Activated CD8-positive, alpha-beta memory T cell treated with anti-CD3 and anti-CD28 coated beads for 36 hours (primary cell): ENCODE measurements around the gene FXYD3. TPM values are rescaled to one million over a fixed set of nuclear protein-coding genes. Genes with fewer than 3 reads are reported as not detected.

Experiments used
- CTCF ChIA-PET: fragments of 350-600 bp; sonication (Branson Sonifier 250); formaldehyde crosslinking; loops from one replicate; lab custom pipeline; 2021; ENCODE audit warnings: antibody characterized with exemption; lab: Charles Lee
- POLR2A ChIA-PET: fragments of 350-600 bp; sonication (Branson Sonifier 250); formaldehyde crosslinking; loops from one replicate; lab custom pipeline; 2021; ENCODE audit warnings: antibody characterized with exemption; lab: Charles Lee
- total RNA-seq, 2 experiments: library from RNA; stranded (reverse); gene quantifications; one replicate each; pipeline ENCODE4 v1.2.3, GENCODE V29; 2021

FXYD3 gene
- total RNA-seq, 2 experiments from 2014 or later, result not detected

DNA sequence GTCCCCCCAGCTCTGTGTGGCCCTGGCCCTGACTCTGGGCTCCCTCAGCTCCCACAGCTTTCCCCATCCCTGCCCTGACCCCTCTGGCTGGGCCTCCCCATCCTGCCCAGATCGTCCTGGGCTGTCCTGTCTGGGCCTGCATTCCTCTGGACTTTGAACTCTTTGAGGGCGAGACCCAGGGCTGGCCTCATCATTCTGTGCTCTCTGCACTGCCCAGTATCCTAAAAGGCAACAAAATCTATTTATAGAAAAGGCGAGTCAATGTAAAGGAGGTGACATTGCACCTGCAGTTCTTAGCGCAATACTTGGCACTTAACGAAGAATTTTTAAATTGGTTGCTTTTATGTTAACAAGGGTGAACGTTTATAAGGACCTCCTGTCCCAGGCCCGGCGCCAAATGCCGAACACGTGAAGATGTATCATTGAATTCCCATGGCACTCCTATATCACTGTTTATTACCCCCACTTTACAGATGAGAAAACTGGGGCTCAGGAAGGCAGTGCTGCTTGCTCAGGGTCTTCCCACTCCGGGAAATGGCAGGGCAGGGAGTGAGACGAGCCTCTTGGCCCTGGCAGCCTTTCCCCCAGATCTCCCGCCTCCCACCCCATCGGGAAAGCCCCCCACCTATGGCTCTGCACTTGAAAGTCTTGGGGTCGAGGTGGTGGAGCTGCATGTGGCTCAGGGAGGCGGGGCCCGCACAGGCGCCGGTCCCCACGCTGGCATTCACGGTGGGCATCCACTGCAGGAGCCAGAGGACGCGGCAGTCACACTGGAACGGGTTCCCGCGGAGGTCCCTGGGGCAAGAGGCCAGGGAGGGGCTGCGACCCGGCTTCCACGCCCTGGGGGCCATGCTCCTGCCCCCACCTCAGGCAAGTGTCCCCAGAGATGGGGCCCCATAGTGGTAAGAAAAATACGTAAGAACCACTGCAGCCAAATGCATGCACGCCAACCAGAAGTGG lies 15.4 kb downstream of the FXYD3 start:
- POLR2A ChIA-PET, result no interaction called here
- CTCF ChIA-PET, result no interaction called here

DNA sequence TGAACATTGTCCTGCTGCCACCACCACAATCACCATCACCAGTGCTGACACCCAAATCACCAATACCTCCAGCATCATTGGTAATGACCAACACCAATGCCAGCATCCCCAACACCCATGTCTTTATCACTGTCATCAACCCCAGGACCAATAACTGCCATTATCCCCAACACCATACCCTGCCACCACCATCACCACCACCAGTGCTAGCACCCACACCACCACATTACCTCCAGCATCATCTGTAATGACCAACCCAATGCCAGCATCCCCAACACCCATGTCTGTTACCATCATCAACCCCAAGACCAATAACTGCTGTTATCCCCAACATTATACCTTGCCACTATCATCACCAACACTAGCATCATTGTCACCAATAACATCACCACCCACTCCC lies 16.6 kb downstream of the FXYD3 start:
- ChIA-PET CTCF (no interaction called here), POLR2A (no interaction called here)

DNA sequence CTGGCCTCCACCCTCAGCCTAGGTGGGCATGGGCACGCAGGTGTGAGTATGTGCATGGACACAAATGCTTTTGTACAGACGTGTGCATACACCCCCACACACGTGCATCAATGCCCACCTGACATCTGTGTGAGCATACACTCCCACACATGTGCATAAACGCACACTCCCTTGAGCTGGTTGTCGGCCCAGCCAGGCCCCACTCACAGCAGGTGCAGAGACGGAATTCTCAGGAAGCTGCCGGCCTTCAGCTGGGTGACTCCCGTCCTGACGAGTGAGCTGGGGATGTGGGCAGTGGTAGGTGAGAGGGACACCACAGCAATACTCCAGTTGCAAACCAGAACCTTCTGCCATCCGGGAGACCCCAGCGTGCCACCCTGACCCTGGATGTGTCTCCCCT lies 18.2 kb downstream of the FXYD3 start:
- ChIA-PET POLR2A (no interaction called here), CTCF (interaction anchor here (1.1 to 4.8 kb wide), 3 partner anchors 19 to 69 kb away, joined by 3 to 29 read pairs (median 6); no protein-coding TSS in a partner anchor)

DNA sequence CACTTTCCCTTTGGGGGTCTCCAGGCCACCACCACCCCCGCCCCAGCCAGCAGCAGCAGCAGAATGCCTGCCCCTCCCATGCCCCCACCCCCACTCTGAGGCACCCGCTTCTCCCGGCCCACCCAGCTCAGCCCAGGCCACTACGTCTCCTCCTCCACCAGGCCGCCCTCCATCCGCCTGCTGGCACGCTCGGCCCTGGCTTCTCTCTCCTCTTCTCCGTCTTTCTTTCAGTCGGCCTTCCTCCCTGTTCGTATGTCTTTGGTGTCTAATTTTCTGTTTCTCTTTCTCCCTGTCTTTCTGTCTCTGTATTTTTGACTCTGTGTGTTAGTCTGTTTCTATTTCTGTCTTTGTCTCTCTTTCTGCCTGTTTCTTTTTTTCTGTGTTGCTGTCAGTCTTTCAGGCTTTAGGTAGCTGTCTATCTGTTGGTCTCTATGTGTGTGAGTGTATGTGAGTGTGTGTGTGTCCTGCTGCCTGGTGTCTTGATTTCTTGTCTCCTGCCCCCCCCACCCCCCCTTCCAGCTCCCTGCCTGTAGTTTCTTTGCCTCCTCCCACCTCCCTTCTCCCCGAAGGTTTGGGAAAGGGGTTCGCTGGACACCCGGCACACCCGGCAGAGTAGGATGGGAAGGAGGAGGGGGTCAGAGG lies 19.1 kb downstream of the FXYD3 start, which contains the start of gene LGI4:
TSS of gene LGI4 (minus strand) at position 459 of the 642 bp plus-strand sequence. CDS start at position 80, 379 bp downstream.
- ChIA-PET CTCF (interaction anchor here (0.6 to 4.8 kb wide), 8 partner anchors 10 to 109 kb away, joined by 3 to 29 read pairs (median 4); no protein-coding TSS in a partner anchor), POLR2A (no interaction called here)

DNA sequence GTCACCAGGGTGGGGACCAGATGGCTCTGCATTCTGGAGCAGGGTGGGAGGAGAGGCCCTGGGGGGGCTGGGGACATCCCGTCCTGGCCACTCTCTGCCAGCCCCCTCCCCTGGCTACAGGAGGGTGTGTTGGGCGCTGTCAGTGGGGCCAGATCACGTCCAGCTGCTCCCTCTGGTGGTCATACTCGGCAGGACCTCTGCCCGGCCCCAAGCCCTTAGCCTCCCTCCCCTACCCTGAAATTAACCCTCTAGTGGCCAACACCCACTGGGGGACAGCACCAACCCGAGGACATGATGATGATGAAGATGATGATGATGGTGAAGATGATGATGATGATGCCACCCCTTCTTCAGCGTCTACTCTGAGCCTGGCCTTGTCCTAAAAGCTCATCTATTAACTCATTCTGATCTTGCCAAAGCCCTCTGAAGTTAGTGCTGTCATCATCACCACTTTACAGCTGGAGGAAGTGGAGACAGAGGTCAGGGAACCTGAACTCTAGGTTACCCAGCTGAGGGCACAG lies 19.8 kb downstream of the FXYD3 start:
- ChIA-PET CTCF (interaction anchor here (0.6 to 4.8 kb wide), 12 partner anchors 8 to 645 kb away, joined by 3 to 29 read pairs (median 4); no protein-coding TSS in a partner anchor), POLR2A (no interaction called here)

DNA sequence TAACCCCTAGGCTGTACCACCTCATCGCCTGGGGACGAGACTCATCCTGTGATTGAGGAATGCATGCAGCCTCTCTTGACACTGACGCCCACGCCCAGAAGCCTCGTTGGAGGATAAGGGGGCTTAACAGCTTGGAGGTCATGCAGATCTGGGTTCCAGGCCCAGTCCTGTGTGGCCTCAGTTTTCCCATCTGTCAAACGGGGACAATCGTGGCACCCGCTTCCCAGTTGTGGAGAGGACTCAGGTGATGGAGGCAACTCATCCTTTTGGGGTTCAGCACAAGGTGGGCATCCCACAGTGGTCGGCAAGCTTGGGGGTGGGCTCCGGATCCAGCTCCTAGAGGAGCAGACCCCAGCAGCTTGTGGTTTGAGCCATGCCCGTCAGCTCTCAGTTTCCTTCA lies 20.6 kb downstream of the FXYD3 start:
- POLR2A ChIA-PET, result no interaction called here
- CTCF ChIA-PET, result interaction anchor here (0.6 to 4.8 kb wide), 11 partner anchors 8 to 646 kb away, joined by 3 to 29 read pairs (median 4); partner anchors contain the start of gene FXYD3

DNA sequence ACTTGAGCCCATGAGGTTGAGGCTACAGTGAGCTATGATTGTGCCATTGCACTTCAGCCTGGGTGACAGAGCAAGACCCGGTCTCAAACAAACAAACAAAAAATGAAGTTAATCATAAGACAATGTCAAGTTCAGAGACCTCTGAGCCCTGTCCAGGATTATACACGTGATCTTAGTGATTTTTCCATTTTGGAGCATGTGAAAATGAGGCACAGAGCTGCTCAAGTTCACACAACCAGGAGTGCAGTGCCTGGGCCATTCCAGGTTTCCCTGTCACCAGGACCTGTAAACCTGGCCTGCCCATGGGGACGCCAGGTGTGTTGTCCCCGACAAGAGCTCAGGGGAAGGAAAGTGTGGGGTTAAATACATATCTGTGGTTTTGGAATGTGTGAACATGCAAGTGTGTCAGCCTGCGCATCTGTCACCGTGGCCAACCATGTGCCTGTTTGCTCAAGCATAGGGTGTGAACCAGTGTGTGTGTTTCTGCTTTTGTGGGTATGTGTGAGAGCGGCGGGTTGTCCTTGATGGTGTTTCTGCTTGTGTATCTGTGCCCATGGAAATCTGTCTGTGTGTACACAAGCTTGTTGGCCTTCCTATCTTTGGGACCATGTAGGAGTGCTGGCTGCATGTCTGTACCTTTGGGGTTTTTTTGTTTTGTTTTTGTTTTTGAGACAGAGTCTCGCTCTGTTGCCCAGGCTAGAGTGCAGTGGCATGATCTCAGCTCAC lies 21.5 kb downstream of the FXYD3 start:
- ChIA-PET CTCF (interaction anchor here (0.6 to 4.8 kb wide), 7 partner anchors 13 to 152 kb away, joined by 3 to 29 read pairs (median 4); partner anchors contain the start of gene FXYD3), POLR2A (no interaction called here)

DNA sequence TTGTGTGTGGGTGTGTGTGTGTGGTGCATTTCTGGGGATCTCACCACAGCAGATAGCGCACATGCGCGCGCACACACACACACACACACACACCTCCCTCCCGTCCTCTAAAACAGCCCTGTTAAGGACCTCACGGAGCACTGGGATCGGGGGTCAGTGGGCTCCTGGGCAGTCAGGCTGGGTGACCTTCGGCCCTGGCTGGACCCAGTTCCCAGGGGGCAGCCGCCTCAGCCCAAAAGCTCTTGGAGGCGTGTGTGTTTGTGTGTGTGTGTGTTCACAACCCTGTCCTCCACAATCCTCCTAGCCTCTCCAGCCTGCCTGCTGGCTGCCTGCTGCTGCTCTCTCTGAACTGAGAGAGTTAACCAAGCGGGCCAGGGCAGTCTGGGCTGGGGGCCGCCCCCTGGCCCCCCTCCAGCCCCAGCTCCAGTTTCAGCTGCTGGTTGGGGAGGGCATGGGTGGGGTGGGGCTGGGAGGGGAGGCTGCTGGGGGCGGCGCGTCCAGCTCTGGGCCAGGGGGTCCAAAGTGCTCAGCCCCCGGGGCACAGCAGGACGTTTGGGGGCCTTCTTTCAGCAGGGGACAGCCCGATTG lies 22.8 kb downstream of the FXYD3 start, which contains the start of gene FXYD1:
TSS of gene FXYD1 (plus strand) at position 520 of the 588 bp plus-strand sequence. CDS start 1,256 bp downstream, outside the sequence.
- POLR2A ChIA-PET, result no interaction called here

DNA sequence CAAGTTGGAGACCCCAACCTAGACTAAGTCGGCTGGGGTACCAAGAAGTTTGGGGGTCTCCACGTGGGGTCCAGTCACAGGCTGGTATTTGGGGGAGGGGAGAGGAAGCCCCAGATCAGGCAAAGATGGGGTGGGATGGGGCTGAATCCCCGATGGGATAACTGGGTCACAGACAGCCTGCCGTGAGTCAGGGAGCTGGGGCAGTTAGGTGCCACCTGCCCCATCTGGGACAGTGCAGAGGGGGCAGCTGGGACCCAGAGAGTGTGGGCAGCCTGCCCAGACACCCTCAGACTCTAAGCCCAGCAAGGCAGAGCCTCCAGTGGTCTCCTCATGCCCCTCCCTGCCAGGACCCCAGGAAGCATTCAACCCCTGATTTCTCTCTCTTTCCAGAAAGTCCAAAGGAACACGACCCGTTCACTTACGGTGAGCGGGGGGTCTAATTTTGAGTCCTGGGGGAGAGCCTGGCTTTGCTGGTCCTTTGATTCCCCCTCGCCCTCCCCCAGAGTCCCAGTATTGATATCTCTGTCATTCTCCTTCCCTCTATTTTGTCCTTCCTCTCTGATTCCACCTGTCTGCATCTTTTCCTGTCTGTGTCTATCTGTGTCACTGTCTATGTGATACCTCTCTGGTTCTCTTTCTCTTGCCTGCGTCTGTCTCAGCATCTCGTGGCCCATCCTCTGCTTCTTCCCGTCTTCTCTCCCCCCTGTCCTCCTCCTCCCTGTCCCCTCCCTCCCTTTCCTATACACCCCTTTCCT lies 24.8 kb downstream of the FXYD3 start:
- CTCF ChIA-PET, result interaction anchor here (0.5 to 2.6 kb wide), 5 partner anchors 13 to 145 kb away, joined by 3 to 30 read pairs (median 4); partner anchors contain the start of gene FXYD5
- POLR2A ChIA-PET, result interaction anchor here (0.6 kb wide), 1 partner anchor 53 kb away, joined by 5 read pairs; no protein-coding TSS in a partner anchor

More for the DNA sequence above, 22.8 kb downstream of the FXYD3 start, which contains the start of gene FXYD1:
- CTCF ChIA-PET, result no interaction called here

DNA sequence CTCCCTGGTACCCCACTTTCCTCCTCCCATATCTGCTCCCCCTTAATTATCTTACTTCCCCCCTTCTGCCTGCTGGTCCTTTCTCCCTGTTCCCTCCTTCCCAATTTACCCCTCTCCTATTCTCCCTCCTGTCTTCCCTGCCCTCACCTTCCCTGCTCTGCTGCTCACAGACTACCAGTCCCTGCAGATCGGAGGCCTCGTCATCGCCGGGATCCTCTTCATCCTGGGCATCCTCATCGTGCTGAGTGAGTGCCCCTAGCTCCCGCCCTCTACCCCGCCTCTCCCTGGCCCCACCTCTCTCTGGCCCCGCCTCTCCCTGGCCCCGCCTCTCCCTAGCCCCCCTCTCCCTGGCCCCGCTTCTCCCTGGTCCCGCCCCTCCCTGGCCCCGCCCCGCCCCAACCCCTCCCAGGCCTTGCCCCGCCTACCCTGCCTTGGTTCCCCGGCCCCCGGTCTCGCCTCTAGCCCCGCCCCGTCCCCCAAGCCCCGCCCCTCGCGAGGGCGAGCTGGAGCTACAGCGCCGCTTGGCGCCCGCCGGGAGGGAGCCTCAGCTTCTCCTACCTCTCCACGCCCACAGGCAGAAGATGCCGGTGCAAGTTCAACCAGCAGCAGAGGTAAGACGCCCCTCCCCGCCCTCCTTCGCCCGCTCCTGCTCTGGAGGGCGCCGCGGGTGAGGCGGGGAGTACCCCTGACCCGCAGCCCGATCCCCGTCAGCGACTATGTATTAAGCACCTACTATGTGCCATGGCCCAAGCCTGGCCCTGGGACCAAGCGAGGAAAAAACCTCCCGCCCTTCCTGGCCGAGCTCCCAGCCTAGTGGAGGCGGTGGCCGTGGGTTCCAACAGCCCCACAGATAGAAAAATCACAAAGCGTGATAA lies 25.6 kb downstream of the FXYD3 start:
- CTCF ChIA-PET, result interaction anchor here (0.5 to 3.1 kb wide), 20 partner anchors 13 to 146 kb away, joined by 3 to 30 read pairs (median 4); partner anchors contain the start of gene FXYD5
- POLR2A ChIA-PET, result interaction anchor here (0.6 to 1.1 kb wide), 3 partner anchors 54 to 92 kb away, joined by 3 to 5 read pairs (median 3); no protein-coding TSS in a partner anchor

DNA sequence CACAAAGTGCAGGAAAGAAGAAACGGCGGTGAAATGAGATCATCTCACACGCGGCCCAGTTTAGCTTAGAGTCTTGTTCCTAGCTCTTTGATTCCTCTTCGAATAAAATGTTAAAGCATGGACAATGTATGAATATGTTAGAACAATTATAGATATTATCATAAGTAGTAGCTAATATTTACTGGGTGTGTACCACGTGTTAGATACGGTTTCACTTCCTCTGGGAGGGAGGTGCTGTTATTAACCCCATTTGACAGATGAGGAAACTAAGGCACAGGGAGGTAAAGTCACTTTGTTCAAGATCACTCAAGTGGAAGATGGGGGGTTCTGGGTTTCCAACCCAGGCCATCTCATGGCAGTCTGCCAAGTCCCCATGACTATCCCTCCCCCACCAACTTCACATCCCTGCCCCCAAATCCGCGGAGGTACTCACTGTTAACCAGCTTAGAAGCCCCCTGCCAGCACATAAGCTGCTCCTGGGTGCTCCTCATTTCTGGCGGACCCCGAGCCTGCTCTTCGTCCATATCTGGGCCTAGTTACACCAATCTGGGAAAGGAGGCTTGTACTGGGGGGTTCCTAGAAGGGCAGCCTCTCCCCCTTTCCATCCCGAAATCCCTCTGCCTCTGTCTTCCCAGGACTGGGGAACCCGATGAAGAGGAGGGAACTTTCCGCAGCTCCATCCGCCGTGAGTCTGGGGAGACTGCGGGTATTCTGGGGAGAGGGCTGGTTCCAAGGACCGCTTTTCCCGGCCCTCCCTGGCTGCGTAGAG lies 26.4 kb downstream of the FXYD3 start:
- CTCF ChIA-PET, result interaction anchor here (0.6 to 3.1 kb wide), 20 partner anchors 12 to 141 kb away, joined by 3 to 30 read pairs (median 4); partner anchors contain the start of genes FXYD3 and FXYD5
- POLR2A ChIA-PET, result interaction anchor here (0.5 to 1.1 kb wide), 4 partner anchors 66 to 126 kb away, joined by 3 to 5 read pairs (median 3); no protein-coding TSS in a partner anchor

DNA sequence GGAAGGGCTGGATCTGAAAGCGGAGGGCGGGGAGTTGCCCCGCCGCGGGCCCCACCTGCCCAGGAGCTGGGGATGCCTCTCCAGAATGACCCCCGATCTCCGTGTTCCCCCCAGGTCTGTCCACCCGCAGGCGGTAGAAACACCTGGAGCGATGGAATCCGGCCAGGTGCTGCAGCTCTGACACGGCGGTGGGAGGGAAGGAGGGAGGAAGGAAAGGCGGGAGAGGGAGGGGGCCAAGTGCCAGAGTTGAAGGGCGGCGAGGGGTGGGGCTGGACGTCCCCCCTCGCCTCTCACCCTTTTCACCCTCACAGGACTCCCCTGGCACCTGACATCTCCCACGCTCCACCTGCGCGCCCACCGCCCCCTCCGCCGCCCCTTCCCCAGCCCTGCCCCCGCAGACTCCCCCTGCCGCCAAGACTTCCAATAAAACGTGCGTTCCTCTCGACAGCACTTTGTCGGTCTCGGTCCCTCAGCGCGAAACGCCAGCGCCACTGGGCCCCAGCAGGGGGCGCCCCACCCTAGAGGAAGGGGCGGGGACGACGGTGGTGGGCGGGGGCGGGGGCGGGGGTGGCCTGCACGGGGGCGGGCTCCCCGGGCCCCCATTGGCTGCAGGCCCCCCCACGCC lies 27.1 kb downstream of the FXYD3 start:
- ChIA-PET POLR2A (interaction anchor here (0.5 to 1.1 kb wide), 3 partner anchors 94 to 223 kb away, joined by 3 read pairs; no protein-coding TSS in a partner anchor), CTCF (interaction anchor here (1.0 to 3.1 kb wide), 13 partner anchors 11 to 210 kb away, joined by 3 to 30 read pairs (median 4); partner anchors contain the start of genes FXYD3 and FXYD5)

DNA sequence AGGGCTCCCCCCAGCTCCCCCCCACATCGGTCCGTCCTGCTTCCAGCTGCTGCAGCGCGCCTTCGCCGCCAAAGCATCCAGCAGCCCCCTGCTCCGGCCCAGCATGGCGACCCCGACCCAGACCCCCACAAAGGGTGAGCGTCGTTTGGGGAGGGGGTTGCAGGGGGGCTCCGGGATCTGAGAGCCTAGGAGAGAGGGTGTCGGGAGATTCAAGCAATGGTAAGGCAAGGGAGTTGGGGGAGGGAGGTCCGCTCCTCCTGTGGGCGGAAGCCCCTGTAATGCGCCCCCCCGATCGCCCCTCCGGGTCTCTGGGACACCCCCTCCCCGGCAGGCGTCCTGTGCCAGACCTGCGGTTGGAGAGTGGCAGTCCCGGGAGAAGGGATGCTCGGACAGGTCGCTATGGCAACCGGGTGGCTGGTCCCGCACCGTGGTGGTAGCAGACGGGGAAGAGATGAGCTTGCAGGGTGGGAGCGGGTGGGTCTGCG lies 27.6 kb downstream of the FXYD3 start, which contains the start of gene FXYD7:
TSS of gene FXYD7 (plus strand) at position 25 of the 485 bp plus-strand sequence. CDS start at position 104, 79 bp downstream.
- POLR2A ChIA-PET, result interaction anchor here (0.5 to 0.6 kb wide), 2 partner anchors 96 to 224 kb away, joined by 3 read pairs; no protein-coding TSS in a partner anchor
- CTCF ChIA-PET, result interaction anchor here (0.8 to 3.3 kb wide), 7 partner anchors 11 to 211 kb away, joined by 3 to 30 read pairs (median 6); partner anchors contain the start of genes FXYD3 and FXYD5

DNA sequence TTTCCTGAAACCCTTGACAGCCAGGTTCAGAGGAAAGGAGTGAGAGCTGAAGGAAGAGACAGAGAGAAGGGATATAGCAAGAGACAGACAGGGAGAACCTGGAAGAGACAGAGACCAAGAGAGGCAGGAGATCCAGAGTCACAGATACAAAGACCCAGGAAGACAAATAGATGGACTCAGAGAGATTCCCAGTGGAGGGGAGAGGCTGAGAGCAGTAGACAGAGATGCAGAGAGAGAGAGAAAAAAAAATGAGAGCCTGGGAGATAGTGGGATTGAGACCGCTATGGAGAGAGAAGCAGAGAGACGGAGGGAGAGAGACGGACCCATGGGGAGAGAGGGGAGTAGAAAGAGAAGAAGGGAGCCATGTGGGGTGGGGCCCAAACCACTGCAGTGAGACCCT lies 28.2 kb downstream of the FXYD3 start:
- POLR2A ChIA-PET, result no interaction called here
- CTCF ChIA-PET, result interaction anchor here (0.8 to 3.3 kb wide), 5 partner anchors 10 to 212 kb away, joined by 3 to 20 read pairs (median 3); partner anchors contain the start of gene FXYD5
